Measurements from ENCODE around the gene KATNB1. TPM values are rescaled to one million over a fixed set of nuclear protein-coding genes. Genes with fewer than 3 reads are reported as not detected.

KATNB1 gene
- total and polyA plus RNA-seq, 8 donors, result 7.8 to 17.0 (median 11.4) TPM

DNA sequence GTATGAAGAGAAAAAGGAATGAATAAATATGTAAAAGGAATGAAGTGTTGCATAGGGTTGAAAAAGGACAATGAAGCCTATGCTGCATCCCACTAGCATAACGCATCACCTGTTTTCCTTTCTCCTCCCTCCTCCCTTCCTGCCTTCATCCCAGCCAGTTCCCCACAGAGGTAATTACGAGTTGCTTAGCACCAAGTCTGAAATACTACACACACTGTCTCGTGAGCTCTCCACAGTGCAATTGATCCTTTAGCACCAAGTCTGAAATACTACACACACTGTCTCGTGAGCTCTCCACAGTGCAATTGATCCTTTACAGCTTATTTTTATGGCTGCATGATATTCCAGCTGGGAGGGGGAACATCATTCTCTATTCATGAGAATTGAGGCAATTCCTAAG is 42.0 kb upstream of the KATNB1 start:
- WGBS, 2 donors, result 69 to 70% methylated on average over 4 of the region's 4 CpGs
- TF ChIP-seq, protein P1, sequence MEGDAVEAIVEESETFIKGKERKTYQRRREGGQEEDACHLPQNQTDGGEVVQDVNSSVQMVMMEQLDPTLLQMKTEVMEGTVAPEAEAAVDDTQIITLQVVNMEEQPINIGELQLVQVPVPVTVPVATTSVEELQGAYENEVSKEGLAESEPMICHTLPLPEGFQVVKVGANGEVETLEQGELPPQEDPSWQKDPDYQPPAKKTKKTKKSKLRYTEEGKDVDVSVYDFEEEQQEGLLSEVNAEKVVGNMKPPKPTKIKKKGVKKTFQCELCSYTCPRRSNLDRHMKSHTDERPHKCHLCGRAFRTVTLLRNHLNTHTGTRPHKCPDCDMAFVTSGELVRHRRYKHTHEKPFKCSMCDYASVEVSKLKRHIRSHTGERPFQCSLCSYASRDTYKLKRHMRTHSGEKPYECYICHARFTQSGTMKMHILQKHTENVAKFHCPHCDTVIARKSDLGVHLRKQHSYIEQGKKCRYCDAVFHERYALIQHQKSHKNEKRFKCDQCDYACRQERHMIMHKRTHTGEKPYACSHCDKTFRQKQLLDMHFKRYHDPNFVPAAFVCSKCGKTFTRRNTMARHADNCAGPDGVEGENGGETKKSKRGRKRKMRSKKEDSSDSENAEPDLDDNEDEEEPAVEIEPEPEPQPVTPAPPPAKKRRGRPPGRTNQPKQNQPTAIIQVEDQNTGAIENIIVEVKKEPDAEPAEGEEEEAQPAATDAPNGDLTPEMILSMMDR (IDR thresholded peaks at IDR 0.05), result no peak

DNA sequence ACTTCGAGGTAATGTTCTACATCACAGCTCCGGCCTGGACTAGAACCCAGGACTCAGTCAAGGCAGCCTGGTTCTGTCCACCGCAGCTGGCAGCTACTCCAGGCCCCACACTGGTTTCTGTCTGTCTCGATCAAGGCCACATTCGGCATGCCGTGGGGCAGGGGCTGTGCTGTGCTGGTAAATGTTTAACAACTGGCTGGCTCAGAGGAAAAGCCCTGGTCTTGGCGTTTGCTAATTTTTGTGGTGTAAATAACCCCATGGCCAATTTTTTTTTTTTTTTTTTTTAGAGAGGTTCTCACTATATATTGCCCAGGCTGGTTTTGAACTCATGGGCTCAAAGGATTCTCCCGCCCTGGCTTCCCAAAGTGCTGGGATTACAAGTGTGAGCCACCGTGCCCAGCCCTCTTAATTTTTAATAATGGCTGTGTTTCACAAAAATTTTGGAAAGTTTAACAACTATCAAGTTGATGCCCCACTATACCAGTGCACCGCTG is 41.3 kb upstream of the KATNB1 start:
- Histone ChIP-seq H3K4me3 (peak overlapping the region in 2 of 4 donors; percentile 11 to 24), H3K27ac (peak overlapping the region; percentile 56 to 81 (median 73)), H3K4me1 (peaks cover 6 to 21% (median 16%) of the 10 kb centered on the region in 3 donors), H3K36me3 (no peaks in the 10 kb centered on the region), H3K9me3 (no peaks in the 10 kb centered on the region), H3K27me3 (no peaks in the 10 kb centered on the region)
- peak; percentile 92 to 93 (median 93) for ATAC-seq
- intact Hi-C loops (cut with DNase I), result no loop called here
- 12 to 17% methylated on average over 10 of the region's 10 CpGs for WGBS, 2 donors
- TF ChIP-seq, protein P1 (IDR thresholded peaks at IDR 0.05), result no peak
- no peak for FAIRE-seq
- peak; percentile 81 to 95 (median 92) for DNase-seq

More for the DNA sequence above, 42.0 kb upstream of the KATNB1 start:
- H3K9me3 ChIP-seq, result no peaks in the 10 kb centered on the region
- H3K4me1 ChIP-seq, result peaks cover 11 to 27% (median 20%) of the 10 kb centered on the region in 3 donors
- DNase-seq, result no peak
- H3K27me3 ChIP-seq, result no peaks in the 10 kb centered on the region
- no peak overlapping the region for H3K27ac ChIP-seq
- no peaks in the 10 kb centered on the region for H3K36me3 ChIP-seq
- intact Hi-C loops (cut with DNase I), result no loop called here
- ATAC-seq, result peak in 1 of 4 donors; percentile 7
- no peak overlapping the region for H3K4me3 ChIP-seq
- FAIRE-seq, result no peak

DNA sequence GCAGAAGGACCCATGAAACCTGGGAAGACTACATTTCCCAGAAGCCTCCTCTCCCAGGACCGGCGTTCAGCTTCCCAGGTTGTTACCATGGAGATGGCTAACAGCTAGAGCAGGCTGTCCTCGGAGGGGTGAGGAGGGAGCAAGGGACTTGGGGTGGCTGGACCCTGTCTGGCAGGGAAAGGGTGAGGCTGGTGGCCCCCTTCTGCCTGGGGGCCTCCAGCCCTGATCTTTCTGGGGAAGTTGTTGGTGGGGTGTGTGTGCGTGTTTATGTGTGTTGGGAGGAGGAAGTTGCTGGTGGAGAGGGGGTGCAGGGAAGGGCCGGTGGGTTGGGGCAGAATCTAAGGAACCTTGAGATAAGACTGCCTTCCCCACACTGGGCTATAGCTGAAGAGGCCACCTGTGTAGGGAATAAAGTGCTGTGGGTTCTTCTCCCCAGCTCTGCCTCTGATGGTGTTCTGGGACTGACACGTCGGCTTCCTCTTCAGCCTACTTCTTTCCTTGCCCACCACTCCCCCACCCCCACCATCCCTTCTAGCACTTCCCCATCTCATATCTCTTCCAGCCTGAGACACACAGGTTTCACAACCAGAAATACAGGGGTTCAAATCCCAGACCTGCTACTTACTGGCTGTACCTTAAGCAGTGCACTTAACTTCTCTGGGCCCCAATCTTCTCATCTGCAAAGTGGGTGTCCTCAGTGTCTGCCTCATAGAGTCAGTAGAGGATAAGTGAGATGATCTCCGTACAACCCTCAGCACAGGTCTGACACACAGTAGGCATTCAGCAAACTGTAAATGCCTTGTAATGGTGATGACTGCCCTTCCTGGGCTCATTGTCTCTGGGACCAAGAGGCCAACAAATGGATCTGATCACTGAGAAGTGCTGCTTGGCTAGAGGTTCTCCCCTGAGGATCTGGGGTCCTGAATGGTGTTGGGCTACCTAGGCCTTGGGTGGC is 40.6 kb upstream of the KATNB1 start, which contains the start of gene DRC7:
Gene DRC7, plus strand, starts transcription at position 82 of the 955 bp plus-strand sequence. CDS start 3,144 bp downstream, outside the sequence.
- Histone ChIP-seq H3K27ac (peak within 1 kb of the TSS; percentile 56 to 81 (median 73)), H3K4me1 (peaks cover 6 to 13% (median 9%) of the 10 kb centered on the region in 3 donors), H3K4me3 (peak within 1 kb of the TSS in 2 of 4 donors; percentile 11 to 24), H3K36me3 (no peaks in the 10 kb centered on the region), H3K9me3 (no peaks in the 10 kb centered on the region), H3K27me3 (no peaks in the 10 kb centered on the region)
- no peak for FAIRE-seq
- TF ChIP-seq, protein P1 (IDR thresholded peaks at IDR 0.05), result no peak
- WGBS, 2 donors, result 33 to 39% methylated on average over 8 of the region's 8 CpGs
- peak; percentile 67 to 85 (median 82) for DNase-seq
- peak; percentile 87 to 94 (median 92) for ATAC-seq
- intact Hi-C loops (cut with DNase I), result no loop called here

- peak overlapping the region; percentile 22 to 81 (median 64) for H3K27ac ChIP-seq
These were observed 39.9 kb upstream of the KATNB1 start for GRCh38 chr16:57695680-57696069.

More at GRCh38 chr16:57695680-57696069, 39.9 kb upstream of the KATNB1 start:
- no peaks in the 10 kb centered on the region for H3K27me3 ChIP-seq
- no peaks in the 10 kb centered on the region for H3K9me3 ChIP-seq
- DNase-seq (peak in 1 of 6 donors; percentile 53), FAIRE-seq (no peak), ATAC-seq (no peak)
- TF ChIP-seq, protein P1 (IDR thresholded peaks at IDR 0.05), result no peak
- intact Hi-C loops (cut with DNase I), result no loop called here
- peaks cover 7 to 11% (median 9%) of the 10 kb centered on the region in 3 donors for H3K4me1 ChIP-seq
- no peak overlapping the region for H3K4me3 ChIP-seq
- 60 to 66% methylated on average over 5 of the region's 5 CpGs for WGBS, 2 donors
- no peaks in the 10 kb centered on the region for H3K36me3 ChIP-seq
